Gastroesophageal sphincter (tissue), 3 donors: Measurements from ENCODE around the gene CACNA1I.

Experiments used
- POLR2AphosphoS5 ChIP-seq: sonication (generic); formaldehyde crosslinking; IDR thresholded peaks from one replicate; pipeline ENCODE4 v1.6.1; 2017; ENCODE audit warnings: antibody characterized with exemption
- TF ChIP-seq, protein P1 (sequence below), 4 experiments: fragments of 200-600 bp in 2 of 4; fragments of 450-650 bp in 2 of 4; sonication (generic) in 1 of 4; IDR thresholded peaks; one replicate each; pipeline ENCODE4 v1.5.1; 2017 to 2019; ENCODE audit warnings: antibody characterized with exemption in 4 of 4, mild to moderate bottlenecking in 2 of 4, moderate library complexity in 2 of 4

DNA sequence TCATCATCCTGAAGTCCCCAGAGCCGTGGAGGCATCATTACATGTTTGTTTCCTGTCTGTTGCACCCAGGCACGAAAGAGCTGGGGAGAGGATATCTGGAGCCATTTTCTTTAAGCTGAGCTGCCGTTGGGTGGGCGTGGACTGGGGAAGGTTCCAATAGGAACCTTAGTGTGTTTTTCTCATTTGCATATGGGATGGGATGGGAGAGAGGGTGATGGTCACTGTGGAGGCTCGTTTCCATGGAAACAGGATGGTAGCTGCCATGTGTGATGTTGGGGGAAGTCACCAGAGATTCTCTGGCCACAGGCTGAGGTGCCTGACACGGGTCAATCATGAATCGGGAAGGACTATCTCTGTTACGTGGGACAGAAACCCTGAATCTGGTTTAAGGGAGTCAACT lies 39.7 kb downstream of the CACNA1I start:
- TF ChIP-seq, protein P1, sequence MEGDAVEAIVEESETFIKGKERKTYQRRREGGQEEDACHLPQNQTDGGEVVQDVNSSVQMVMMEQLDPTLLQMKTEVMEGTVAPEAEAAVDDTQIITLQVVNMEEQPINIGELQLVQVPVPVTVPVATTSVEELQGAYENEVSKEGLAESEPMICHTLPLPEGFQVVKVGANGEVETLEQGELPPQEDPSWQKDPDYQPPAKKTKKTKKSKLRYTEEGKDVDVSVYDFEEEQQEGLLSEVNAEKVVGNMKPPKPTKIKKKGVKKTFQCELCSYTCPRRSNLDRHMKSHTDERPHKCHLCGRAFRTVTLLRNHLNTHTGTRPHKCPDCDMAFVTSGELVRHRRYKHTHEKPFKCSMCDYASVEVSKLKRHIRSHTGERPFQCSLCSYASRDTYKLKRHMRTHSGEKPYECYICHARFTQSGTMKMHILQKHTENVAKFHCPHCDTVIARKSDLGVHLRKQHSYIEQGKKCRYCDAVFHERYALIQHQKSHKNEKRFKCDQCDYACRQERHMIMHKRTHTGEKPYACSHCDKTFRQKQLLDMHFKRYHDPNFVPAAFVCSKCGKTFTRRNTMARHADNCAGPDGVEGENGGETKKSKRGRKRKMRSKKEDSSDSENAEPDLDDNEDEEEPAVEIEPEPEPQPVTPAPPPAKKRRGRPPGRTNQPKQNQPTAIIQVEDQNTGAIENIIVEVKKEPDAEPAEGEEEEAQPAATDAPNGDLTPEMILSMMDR (IDR thresholded peaks at IDR 0.05): no peak
- TF ChIP-seq POLR2AphosphoS5: no peak
